ENCODE data around the gene CSPG4.

The CSPG4 gene

GRCh38 chr15:75671730-75672602 lies 40.7 kb downstream of the CSPG4 start:
- Histone ChIP-seq H3K9ac (no peak overlapping the region), H2AFZ (ENCODE audit: low read depth) (no peak overlapping the region), H3K79me2 (ENCODE audit: insufficient read depth, low read depth) (no peaks in the 10 kb centered on the region), H3K4me1 (ENCODE audit: low read depth, poor library complexity, severe bottlenecking) (no peaks in the 10 kb centered on the region), H4K20me1 (ENCODE audit: insufficient read depth) (no peaks in the 10 kb centered on the region), H3K27me3 (ENCODE audit: insufficient read depth, low read depth) (no peaks in the 10 kb centered on the region), H3K4me3 (IDR thresholded peaks at IDR 0.05; ENCODE audit: insufficient read depth, low read depth, low read length) (no peak overlapping the region), H3K27ac (no peak overlapping the region), H3K36me3 (ENCODE audit: insufficient read depth) (no peaks in the 10 kb centered on the region), H3K4me2 (no peak overlapping the region)
- TF ChIP-seq CTCF (conservative IDR thresholded peaks at IDR 0.05; ENCODE audit: low read depth, low read length) = no peak

GRCh38 chr15:75669879-75670212 lies 42.8 kb downstream of the CSPG4 start:
- no peak overlapping the region for H3K4me3 ChIP-seq (IDR thresholded peaks at IDR 0.05; ENCODE audit: insufficient read depth, low read depth, low read length)
- H3K27ac ChIP-seq = no peak overlapping the region
- no peak overlapping the region for H2AFZ ChIP-seq (ENCODE audit: low read depth)
- no peaks in the 10 kb centered on the region for H3K27me3 ChIP-seq (ENCODE audit: insufficient read depth, low read depth)
- no peak overlapping the region for H3K4me2 ChIP-seq
- H4K20me1 ChIP-seq (ENCODE audit: insufficient read depth) = no peaks in the 10 kb centered on the region
- H3K4me1 ChIP-seq (ENCODE audit: low read depth, poor library complexity, severe bottlenecking) = no peaks in the 10 kb centered on the region
- TF ChIP-seq CTCF (conservative IDR thresholded peaks at IDR 0.05; ENCODE audit: low read depth, low read length) = no peak
- H3K79me2 ChIP-seq (ENCODE audit: insufficient read depth, low read depth) = no peaks in the 10 kb centered on the region
- H3K36me3 ChIP-seq (ENCODE audit: insufficient read depth) = no peaks in the 10 kb centered on the region
- no peak overlapping the region for H3K9ac ChIP-seq

- Histone ChIP-seq H3K4me2 (no peak overlapping the region), H3K79me2 (ENCODE audit: insufficient read depth, low read depth) (no peaks in the 10 kb centered on the region), H3K27ac (no peak overlapping the region), H3K27me3 (ENCODE audit: insufficient read depth, low read depth) (no peaks in the 10 kb centered on the region), H2AFZ (ENCODE audit: low read depth) (no peak overlapping the region), H4K20me1 (ENCODE audit: insufficient read depth) (no peaks in the 10 kb centered on the region), H3K4me1 (ENCODE audit: low read depth, poor library complexity, severe bottlenecking) (no peaks in the 10 kb centered on the region), H3K9ac (no peak overlapping the region), H3K36me3 (ENCODE audit: insufficient read depth) (no peaks in the 10 kb centered on the region), H3K4me3 (IDR thresholded peaks at IDR 0.05; ENCODE audit: insufficient read depth, low read depth, low read length) (no peak overlapping the region)
- no peak for TF ChIP-seq CTCF (conservative IDR thresholded peaks at IDR 0.05; ENCODE audit: low read depth, low read length)
Observed at GRCh38 chr15:75669191-75669878, 43.3 kb downstream of the CSPG4 start.

GRCh38 chr15:75666823-75667501 lies 45.7 kb downstream of the CSPG4 start:
- Histone ChIP-seq H3K36me3 (ENCODE audit: insufficient read depth) (no peaks in the 10 kb centered on the region), H2AFZ (ENCODE audit: low read depth) (no peak overlapping the region), H3K4me2 (no peak overlapping the region), H3K4me1 (ENCODE audit: low read depth, poor library complexity, severe bottlenecking) (no peaks in the 10 kb centered on the region), H3K27ac (no peak overlapping the region), H4K20me1 (ENCODE audit: insufficient read depth) (no peaks in the 10 kb centered on the region), H3K9ac (no peak overlapping the region), H3K79me2 (ENCODE audit: insufficient read depth, low read depth) (no peaks in the 10 kb centered on the region), H3K27me3 (ENCODE audit: insufficient read depth, low read depth) (no peaks in the 10 kb centered on the region), H3K4me3 (IDR thresholded peaks at IDR 0.05; ENCODE audit: insufficient read depth, low read depth, low read length) (no peak overlapping the region)
- TF ChIP-seq CTCF (conservative IDR thresholded peaks at IDR 0.05; ENCODE audit: low read depth, low read length) = no peak

All from KMS-11 (cell line).